HepG2 (cell line): ENCODE results near the gene MED13L. TPM values are rescaled to one million over a fixed set of nuclear protein-coding genes. Genes with fewer than 3 reads are reported as not detected.

Experiments
- CHD4 ChIP-seq: fragments of 200-600 bp; sonication (generic); IDR thresholded peaks from 2 replicates; pipeline ENCODE4 v1.7.0; 2017; ENCODE audit warnings: mild to moderate bottlenecking, low read length, borderline replicate concordance
- CREM ChIP-seq, 2 experiments: sonication (generic) in 1 of 2; formaldehyde crosslinking in 1 of 2; IDR thresholded peaks; 2 replicates each; pipeline versions ENCODE4 v1.4.0 to v1.6.1; 2016 to 2020; ENCODE audit warnings: antibody characterized with exemption in 1 of 2, mild to moderate bottlenecking in 1 of 2, missing genetic modification reagents in 1 of 2
- ELF4 ChIP-seq: sonication (generic); formaldehyde crosslinking; IDR thresholded peaks from 2 replicates; pipeline ENCODE4 v1.5.0; 2020; ENCODE audit warnings: missing genetic modification reagents, mild to moderate bottlenecking, moderate library complexity, borderline replicate concordance
- FOSL2 ChIP-seq: sonication (generic); formaldehyde crosslinking; IDR thresholded peaks from 2 replicates; pipeline ENCODE4 v1.4.0; 2020; ENCODE audit warnings: missing genetic modification reagents
- HHEX ChIP-seq: IDR thresholded peaks from 2 replicates; pipeline ENCODE4 v1.6.1; 2016; ENCODE audit warnings: control low read depth
- HMGXB4 ChIP-seq, 2 experiments: sonication (generic) in 1 of 2; formaldehyde crosslinking in 1 of 2; IDR thresholded peaks; 2 replicates each; pipeline versions ENCODE4 v1.4.0 to v1.6.1; 2018 to 2020; ENCODE audit warnings: missing genetic modification reagents in 2 of 2, borderline replicate concordance in 1 of 2, low read depth in 1 of 2, mild to moderate bottlenecking in 1 of 2, missing biosample characterization in 1 of 2
- KDM6A ChIP-seq: IDR thresholded peaks from 2 replicates; pipeline ENCODE4 v1.6.1; 2016; ENCODE audit warnings: low read depth
- KLF15 ChIP-seq: sonication (generic); formaldehyde crosslinking; IDR thresholded peaks from 2 replicates; pipeline ENCODE4 v1.8.1; 2023; ENCODE audit warnings: borderline replicate concordance, mild to moderate bottlenecking, inconsistent platforms, missing genetic modification reagents, mixed read lengths
- LCORL ChIP-seq, 2 experiments: fragments of 450-650 bp in 1 of 2; sonication (generic) in 1 of 2; formaldehyde crosslinking in 1 of 2; IDR thresholded peaks; 2 replicates each; pipeline versions ENCODE4 v1.5.0 to v1.6.1; 2017 to 2020; ENCODE audit warnings: antibody characterized with exemption in 1 of 2, missing genetic modification reagents in 1 of 2
- MAX ChIP-seq: IDR thresholded peaks from 2 replicates; pipeline ENCODE4 v1.6.1; 2012; ENCODE audit warnings: inconsistent platforms
- NAIF1 ChIP-seq: sonication (generic); formaldehyde crosslinking; IDR thresholded peaks from 2 replicates; pipeline ENCODE4 v1.5.0; 2020; ENCODE audit warnings: mild to moderate bottlenecking, missing genetic modification reagents, borderline replicate concordance
- SOX5 ChIP-seq: IDR thresholded peaks from 2 replicates; pipeline ENCODE4 v1.6.1; 2016; ENCODE audit warnings: borderline replicate concordance
- TARDBP ChIP-seq: sonication (generic); formaldehyde crosslinking; IDR thresholded peaks from 2 replicates; pipeline ENCODE4 v1.8.0; 2022; ENCODE audit warnings: mild to moderate bottlenecking, missing genetic modification reagents
- TERF1 ChIP-seq: sonication (generic); formaldehyde crosslinking; IDR thresholded peaks from 2 replicates; pipeline ENCODE4 v1.8.0; 2022; ENCODE audit warnings: mild to moderate bottlenecking, missing genetic modification reagents, moderate library complexity
- TRIM24 ChIP-seq: sonication (generic); formaldehyde crosslinking; IDR thresholded peaks from 2 replicates; pipeline ENCODE4 v1.8.0; 2022; ENCODE audit warnings: mild to moderate bottlenecking, missing genetic modification reagents
- ZKSCAN8 ChIP-seq: IDR thresholded peaks from 2 replicates; pipeline ENCODE4 v1.6.1; 2016; ENCODE audit warnings: borderline replicate concordance, missing genetic modification reagents, missing compliant biosample characterization
- ZNF17 ChIP-seq: sonication (generic); formaldehyde crosslinking; IDR thresholded peaks from 2 replicates; pipeline ENCODE4 v1.5.0; 2020; ENCODE audit warnings: mild to moderate bottlenecking, missing genetic modification reagents
- ZNF205 ChIP-seq: IDR thresholded peaks from 2 replicates; pipeline ENCODE4 v1.6.1; 2018; ENCODE audit warnings: missing biosample characterization, missing genetic modification reagents
- ZNF609 ChIP-seq: sonication (generic); formaldehyde crosslinking; IDR thresholded peaks from 2 replicates; pipeline ENCODE4 v1.4.0; 2020; ENCODE audit warnings: mild to moderate bottlenecking, missing genetic modification reagents, borderline replicate concordance
- ZNF629 ChIP-seq: sonication (generic); formaldehyde crosslinking; conservative IDR thresholded peaks from 2 replicates; pipeline ENCODE4 v1.5.0; 2020; ENCODE audit warnings: missing genetic modification reagents
- polyA plus RNA-seq, 8 experiments: library from polyadenylated mRNA; depleted of rRNA in 3 of 8; stranded (reverse) in 7 of 8; unstranded in 1 of 8; fragments of >200 nt; fragmentation: Illumina TruSeq in 4 of 8; extraction: Trizol in 4 of 8; gene quantifications; 2 replicates each; pipeline versions ENCODE4 v1.2.1 to v1.2.3, GENCODE V29; 2011 to 2016; ENCODE audit warnings: low read depth in 4 of 8, missing spikeins in 1 of 8, mixed read lengths in 1 of 8; ENCODE audit not compliant: insufficient read depth in 1 of 8
- total RNA-seq, 5 experiments: library from RNA; depleted of rRNA; stranded (reverse); fragments of >200 nt; fragmentation: Illumina TruSeq; extraction: Trizol; gene quantifications; 2 replicates each; pipeline ENCODE4 v1.2.3, GENCODE V29; 2016; ENCODE audit warnings: low read depth in 1 of 5

MED13L gene
- total and polyA plus RNA-seq, 2 of the 13 experiments (the other 11 are each of a cell fraction or from before 2014, with no cell fraction given), result 24.8 to 38.9 TPM

GRCh38 chr12:115943630-115944391 lies 333.7 kb downstream of the MED13L start (continued):
- TF ChIP-seq ZNF609 (no peak), SOX5 (CRISPR knock-in tag) (peak; percentile 76; the same call in 1 of the 2 replicates), ZNF205 (CRISPR knock-in tag) (no peak), FOSL2 (CRISPR knock-in tag) (0 out of 2 replicates have a peak, but pooled peaks have one; percentile 20), LCORL (IDR thresholded peaks at IDR 0.05) (no peak), LCORL (CRISPR knock-in tag; IDR thresholded peaks at IDR 0.05) (0 out of 2 replicates have a peak, but pooled peaks have one; percentile 16), CHD4 (0 out of 2 replicates have a peak, but pooled peaks have one; percentile 76), KLF15 (CRISPR knock-in tag) (no peak), CREM (IDR thresholded peaks at IDR 0.05) (peak; percentile 43; the same call in 1 of the 2 replicates), CREM (CRISPR knock-in tag; IDR thresholded peaks at IDR 0.05) (no peak), ZKSCAN8 (CRISPR knock-in tag) (0 out of 2 replicates have a peak, but pooled peaks have one; percentile 21), HMGXB4 (CRISPR knock-in tag; IDR thresholded peaks at IDR 0.05; ENCODE audit: borderline replicate concordance in 1 of 2, low read depth in 1 of 2) (no peak), TARDBP (peak; percentile 47; the same call in 1 of the 2 replicates), TRIM24 (0 out of 2 replicates have a peak, but pooled peaks have one; percentile 28), ZNF629 (CRISPR knock-in tag) (peak; percentile 44; the same call in 1 of the 2 replicates), TERF1 (CRISPR knock-in tag) (no peak), ZNF17 (CRISPR knock-in tag) (no peak), KDM6A (CRISPR knock-in tag) (peak; percentile 59; the same call in 1 of the 2 replicates), MAX (0 out of 2 replicates have a peak, but pooled peaks have one; percentile 15), NAIF1 (CRISPR knock-in tag) (no peak), ELF4 (CRISPR knock-in tag) (no peak), HHEX (CRISPR knock-in tag) (0 out of 2 replicates have a peak, but pooled peaks have one; percentile 18)
